Measurements from ENCODE around the gene ABHD15.

DNA sequence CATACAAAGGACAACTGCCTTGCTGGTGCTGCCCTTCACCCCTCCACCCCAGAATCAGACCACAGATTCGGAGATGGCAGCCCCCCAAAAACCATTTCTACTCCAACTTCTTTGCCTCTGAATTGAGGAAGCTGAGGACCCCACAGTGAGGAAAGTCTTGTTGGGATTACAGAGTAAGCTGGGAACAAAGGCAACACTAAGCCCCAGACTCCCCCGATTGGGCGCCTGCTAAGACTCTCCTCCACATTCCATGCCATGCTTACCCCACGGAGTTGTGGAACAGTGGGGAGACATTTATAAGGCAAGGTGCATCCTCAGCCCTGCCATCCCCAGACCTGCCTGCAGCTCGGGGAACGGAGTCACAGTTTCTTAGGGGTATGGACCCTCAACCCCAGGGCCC lies 20.8 kb upstream of the ABHD15 start:
- TF ChIP-seq CTCF (IDR thresholded peaks at IDR 0.05) (no peak), POLR2A (IDR thresholded peaks at IDR 0.05) (no peak)

Data from right lobe of liver (tissue), 4 donors.